ENCODE results near the gene MAP7D3. TPM values are rescaled to one million over a fixed set of nuclear protein-coding genes. Genes with fewer than 3 reads are reported as not detected.

The MAP7D3 gene
- total and polyA plus RNA-seq, 2 of the 8 experiments (the other 6 are each of a cell fraction or from before 2014, with no cell fraction given), result 4.8 to 19.6 TPM

- Histone ChIP-seq H3K9ac (replicated peaks in 1 of 4; ENCODE audit: extremely low read depth in 1 of 4, low read depth in 3 of 4, low read length in 3 of 4) (no peak overlapping the region), H3K27ac (ENCODE audit: low read depth, low read length) (no peak overlapping the region), H3K79me2 (ENCODE audit: control insufficient read depth in 1 of 2, insufficient read depth in 2 of 2, low read length in 2 of 2) (no peaks in the 10 kb centered on the region), H3K14ac (ENCODE audit: insufficient read length) (no peak overlapping the region), H2BK120ac (replicated peaks; ENCODE audit: low read depth, low read length) (no peak overlapping the region), H3K9me3 (ENCODE audit: insufficient read depth in 2 of 2, low read depth in 1 of 2, low read length in 1 of 2) (no peaks in the 10 kb centered on the region), H3K4me2 (ENCODE audit: insufficient read depth in 1 of 2, low read depth in 2 of 2, low read length in 2 of 2) (no peak overlapping the region), H3K18ac (ENCODE audit: extremely low read depth, low read length) (no peak overlapping the region), H3K36me3 (ENCODE audit: control insufficient read depth in 2 of 4, insufficient read depth in 4 of 4, low read length in 3 of 4) (peaks cover 2 to 41% (median 15%) of the 10 kb centered on the region in 4 experiments; a peak in 5 of 8 replicates), H3K23me2 (ENCODE audit: low read depth, low read length) (no peaks in the 10 kb centered on the region), H3K4ac (replicated peaks; ENCODE audit: insufficient read length, low read depth, low read length) (no peak overlapping the region), H3K4me3 (ENCODE audit: extremely low read depth in 1 of 4, insufficient read depth in 2 of 4, low read depth in 3 of 4, low read length in 4 of 4) (no peak overlapping the region), H4K5ac (ENCODE audit: insufficient read length, low read depth, low read length) (no peak overlapping the region), H4K91ac (replicated peaks; ENCODE audit: insufficient read length, low read length) (no peak overlapping the region), H2AK5ac (ENCODE audit: low read depth, low read length) (no peak overlapping the region), H2AFZ (ENCODE audit: low read length) (no peak overlapping the region), H3K27me3 (replicated peaks in 1 of 4; ENCODE audit: control insufficient read depth in 3 of 4, extremely low read depth in 1 of 4, insufficient read depth in 3 of 4, low read length in 3 of 4) (no peaks in the 10 kb centered on the region), H2BK5ac (ENCODE audit: low read depth, low read length) (no peak overlapping the region), H2BK12ac (ENCODE audit: low read depth, low read length) (no peak overlapping the region), H3K56ac (replicated peaks; ENCODE audit: insufficient read length, low read depth, low read length) (no peak overlapping the region), H4K20me1 (replicated peaks in 1 of 2; ENCODE audit: control insufficient read depth in 1 of 2, insufficient read depth in 2 of 2, low read length in 2 of 2) (no peaks in the 10 kb centered on the region), H4K8ac (ENCODE audit: extremely low read depth, insufficient read depth, low read length) (no peak overlapping the region), H2BK15ac (ENCODE audit: low read length) (no peak overlapping the region), H2BK20ac (ENCODE audit: low read length) (no peak overlapping the region), H3K79me1 (ENCODE audit: low read depth, low read length) (no peaks in the 10 kb centered on the region), H3K23ac (ENCODE audit: insufficient read length) (no peak overlapping the region), H3K4me1 (replicated peaks in 1 of 4; ENCODE audit: control insufficient read depth in 3 of 4, insufficient read depth in 4 of 4, low read length in 3 of 4) (no peaks in the 10 kb centered on the region)
- WGBS, 2 experiments (ENCODE audit: extremely low coverage in 1 of 2, insufficient coverage in 1 of 2, insufficient read length in 1 of 2, insufficient replicate concordance in 2 of 2, low coverage in 1 of 2, low lambda C conversion rate in 2 of 2, missing lambda C conversion rate in 1 of 2), result 90% methylated on average over 3 of the region's 3 CpGs; no CpG with 5 or more reads in 1 of the 2 experiments
- POLR2A ChIA-PET (ENCODE audit: partially characterized antibody), result no interaction called here
- FAIRE-seq (no peak), DNase-seq (ENCODE audit: low read depth in 1 of 2, low spot score in 2 of 2) (no peak)
- CTCF ChIA-PET (ENCODE audit: partially characterized antibody), result no interaction called here
- TF ChIP-seq NRF1 (IDR thresholded peaks at IDR 0.05; ENCODE audit: low read depth, low read length) (no peak), SP2 (IDR thresholded peaks at IDR 0.05; ENCODE audit: low read length) (no peak), BCL11A (IDR thresholded peaks at IDR 0.05; ENCODE audit: low read depth in 2 of 2, low read length in 2 of 2) (no peak), GABPA (IDR thresholded peaks at IDR 0.05; ENCODE audit: borderline replicate concordance, insufficient read depth, low read length) (no peak), HDAC6 (IDR thresholded peaks at IDR 0.05; ENCODE audit: low read depth, low read length) (no peak), POLR2A (IDR thresholded peaks at IDR 0.05; ENCODE audit: control extremely low read depth in 1 of 2, low read depth in 2 of 2, low read length in 2 of 2) (no peak), BACH1 (IDR thresholded peaks at IDR 0.05; ENCODE audit: low read length) (no peak), POLR2AphosphoS5 (IDR thresholded peaks at IDR 0.05; ENCODE audit: low read depth, low read length) (no peak), ASH2L (IDR thresholded peaks at IDR 0.05; ENCODE audit: low read length) (no peak), KDM1A (IDR thresholded peaks at IDR 0.05; ENCODE audit: borderline replicate concordance, low read length) (no peak), BRCA1 (IDR thresholded peaks at IDR 0.05; ENCODE audit: low read depth, low read length) (no peak), ATF2 (IDR thresholded peaks at IDR 0.05; ENCODE audit: low read length) (no peak), EZH2 (IDR thresholded peaks at IDR 0.05; ENCODE audit: low read depth, low read length, severe bottlenecking) (no peak)
- TF ChIP-seq, protein P1, sequence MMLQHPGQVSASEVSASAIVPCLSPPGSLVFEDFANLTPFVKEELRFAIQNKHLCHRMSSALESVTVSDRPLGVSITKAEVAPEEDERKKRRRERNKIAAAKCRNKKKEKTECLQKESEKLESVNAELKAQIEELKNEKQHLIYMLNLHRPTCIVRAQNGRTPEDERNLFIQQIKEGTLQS (IDR thresholded peaks at IDR 0.05; ENCODE audit: insufficient read depth, low read depth, low read length), result no peak
Observed at GRCh38 chrX:136228839-136229207, 22.4 kb downstream of the MAP7D3 start.
